ENCODE data around the gene MXRA7.
"Not testable (repeated sequence)": the region's sequence is repeated elsewhere in the genome, so short reads cannot be mapped to it uniquely, and the experiment has no call there.

GRCh38 chr17:76712321-76712720 is 1.6 kb upstream of the MXRA7 start:
- TF ChIP-seq POLR2A, EP300, POLR2AphosphoS5 (IDR thresholded peaks at IDR 0.05): not testable (repeated sequence)
- TF ChIP-seq, protein P1, sequence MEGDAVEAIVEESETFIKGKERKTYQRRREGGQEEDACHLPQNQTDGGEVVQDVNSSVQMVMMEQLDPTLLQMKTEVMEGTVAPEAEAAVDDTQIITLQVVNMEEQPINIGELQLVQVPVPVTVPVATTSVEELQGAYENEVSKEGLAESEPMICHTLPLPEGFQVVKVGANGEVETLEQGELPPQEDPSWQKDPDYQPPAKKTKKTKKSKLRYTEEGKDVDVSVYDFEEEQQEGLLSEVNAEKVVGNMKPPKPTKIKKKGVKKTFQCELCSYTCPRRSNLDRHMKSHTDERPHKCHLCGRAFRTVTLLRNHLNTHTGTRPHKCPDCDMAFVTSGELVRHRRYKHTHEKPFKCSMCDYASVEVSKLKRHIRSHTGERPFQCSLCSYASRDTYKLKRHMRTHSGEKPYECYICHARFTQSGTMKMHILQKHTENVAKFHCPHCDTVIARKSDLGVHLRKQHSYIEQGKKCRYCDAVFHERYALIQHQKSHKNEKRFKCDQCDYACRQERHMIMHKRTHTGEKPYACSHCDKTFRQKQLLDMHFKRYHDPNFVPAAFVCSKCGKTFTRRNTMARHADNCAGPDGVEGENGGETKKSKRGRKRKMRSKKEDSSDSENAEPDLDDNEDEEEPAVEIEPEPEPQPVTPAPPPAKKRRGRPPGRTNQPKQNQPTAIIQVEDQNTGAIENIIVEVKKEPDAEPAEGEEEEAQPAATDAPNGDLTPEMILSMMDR (IDR thresholded peaks at IDR 0.05) = not testable (repeated sequence)

Measured in sigmoid colon (tissue), 4 donors.